Left ventricle myocardium superior (tissue), 1 donor: ENCODE results near the gene PRRT4. TPM values are rescaled to one million over a fixed set of nuclear protein-coding genes. Genes with fewer than 3 reads are reported as not detected.

Experiments
- ATAC-seq: fragments of 200-7000 bp; cut with Tn5 transposase; one replicate; pipeline ENCODE4 v1.9.1; 2020; ENCODE audit warnings: mild to moderate bottlenecking, moderate library complexity
- DNase-seq: peaks from one replicate; pipeline ENCODE4 v3.0.0-alpha.2; 2020
- intact Hi-C: fragments of 100-400 bp; cut with micrococcal nuclease; formaldehyde crosslinking; loops from one replicate; pipeline ENCODE4 v1.11.0; 2022
- total RNA-seq: library from RNA; stranded (reverse); fragmentation: NEBNext Ultra II Directional; extraction: Animal tissue kit (Norgen Biotek cat#: 25700); gene quantifications from one replicate; pipeline ENCODE4 v1.2.1, GENCODE V29; 2021
- donor health status: DM: no; HTN: yes; CAD: no; lungs with severe emphysema.

PRRT4 gene
- total RNA-seq, 1 donor from 2014 or later: 1.6 TPM

DNA sequence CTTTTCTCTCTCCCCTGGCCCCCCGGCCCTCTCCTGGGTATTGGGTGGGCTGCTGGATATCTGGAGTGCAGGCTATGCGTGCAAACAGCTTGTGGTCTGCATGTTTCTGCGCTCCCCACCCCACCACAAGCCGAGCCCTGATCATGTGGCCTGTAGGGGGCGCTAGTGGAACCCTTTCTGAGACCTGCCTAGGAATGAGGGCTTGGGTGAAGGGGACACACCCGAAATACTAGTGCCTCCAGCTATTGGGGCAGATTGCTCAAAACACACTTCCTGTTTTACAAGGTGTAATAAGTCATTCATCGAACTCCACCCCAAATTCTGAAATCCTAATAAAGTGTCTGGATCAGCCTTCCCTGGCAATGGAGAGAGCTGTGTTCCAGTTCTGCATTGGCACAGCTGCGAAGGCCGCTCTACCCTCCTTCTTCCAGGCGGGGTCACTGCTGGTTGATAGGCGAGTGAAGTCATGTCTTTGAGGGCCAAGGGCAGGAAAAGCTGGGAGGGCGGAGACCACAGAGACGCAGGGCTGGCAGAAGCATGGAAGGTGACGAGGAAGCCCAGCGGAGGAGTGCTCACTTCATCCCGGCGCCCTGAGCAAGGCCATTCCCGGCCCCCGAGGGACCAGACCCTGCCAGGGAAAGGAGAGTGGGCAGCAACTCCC lies 19.8 kb upstream of the PRRT4 start:
- DNase-seq (peak; percentile 45), ATAC-seq (peak; percentile 72)
- intact Hi-C loops: no loop called here

DNA sequence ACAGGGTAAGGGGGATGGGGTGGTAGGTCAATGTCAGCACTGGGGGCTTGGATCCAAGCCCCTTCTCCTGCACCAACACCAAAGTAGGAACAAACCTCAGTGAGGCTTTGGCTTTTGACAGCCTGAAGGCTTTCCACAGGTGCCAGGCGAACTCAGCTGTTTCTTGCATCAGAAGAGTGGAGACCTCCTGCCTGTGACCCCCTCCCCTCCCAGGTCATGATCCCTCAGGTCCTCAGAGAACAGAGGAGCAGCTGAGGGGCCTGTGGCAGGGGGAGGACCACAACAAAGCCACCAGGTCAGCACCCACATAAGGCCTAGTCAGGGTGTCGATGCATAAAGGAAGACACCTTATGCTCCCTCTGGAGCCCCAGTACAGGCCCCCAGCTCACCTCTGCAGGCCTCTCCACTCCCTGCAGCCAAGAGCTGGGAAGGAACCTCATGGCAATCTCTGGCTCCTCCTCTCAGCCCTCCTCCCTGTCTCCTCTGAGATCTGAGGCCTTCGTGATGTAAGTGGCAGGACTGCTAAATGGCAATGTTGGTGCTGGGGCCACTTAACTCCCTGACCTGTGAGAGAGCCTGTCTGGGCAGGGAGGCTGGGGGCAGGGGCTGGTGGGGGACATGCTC lies 19.1 kb upstream of the PRRT4 start:
- intact Hi-C loops: no loop called here
- DNase-seq (no peak), ATAC-seq (no peak)

DNA sequence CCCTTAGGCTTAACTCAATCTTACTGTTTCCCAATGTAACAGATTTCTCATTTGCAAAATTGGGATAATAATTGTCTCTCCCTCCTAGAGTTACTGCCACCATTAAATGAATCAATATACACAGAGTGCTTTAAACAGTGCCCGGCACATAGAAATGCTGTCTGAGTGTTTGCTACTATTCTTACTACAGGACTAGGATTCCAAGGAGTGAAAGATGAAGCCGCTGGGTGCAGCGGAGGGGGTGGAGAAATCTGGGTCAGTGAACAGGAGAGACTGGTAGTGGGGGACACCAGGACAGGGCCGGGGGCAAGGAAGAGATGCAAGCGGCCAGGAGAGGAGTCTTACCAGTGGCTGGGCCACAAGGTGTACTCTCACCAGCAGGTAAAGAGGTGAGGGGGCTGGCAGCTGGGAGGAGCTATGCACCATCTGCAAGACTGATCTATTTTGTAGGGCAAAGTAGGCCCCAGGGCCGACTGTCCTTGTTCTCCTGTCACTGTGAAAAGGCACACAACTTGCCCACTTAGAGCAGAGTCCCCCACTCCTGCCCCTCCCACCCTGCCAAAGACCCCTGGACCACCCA lies 18.5 kb upstream of the PRRT4 start:
- intact Hi-C loops: no loop called here
- DNase-seq: no peak

DNA sequence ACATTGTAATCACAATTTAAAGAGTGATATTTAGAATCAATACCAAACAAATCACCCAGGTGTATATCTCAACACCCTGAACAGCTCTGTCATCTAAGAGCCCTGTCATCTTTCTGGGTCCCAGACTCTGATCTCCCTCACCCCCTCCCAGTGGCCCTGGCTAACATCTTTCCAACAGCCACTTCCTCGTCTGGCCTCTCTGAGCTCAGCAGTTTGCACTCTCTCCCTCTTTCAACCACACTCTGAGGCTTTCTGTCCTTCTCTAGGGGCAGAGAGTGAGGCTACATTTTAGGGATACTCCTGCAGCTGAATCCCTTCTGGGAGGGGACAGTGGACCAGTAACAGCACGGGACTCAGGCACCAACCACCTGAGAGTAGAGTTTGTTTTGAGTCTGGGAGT lies 17.1 kb upstream of the PRRT4 start:
- intact Hi-C loops: no loop called here
- DNase-seq (no peak), ATAC-seq (no peak)

More for the DNA sequence above, 18.5 kb upstream of the PRRT4 start:
- no peak for ATAC-seq

DNA sequence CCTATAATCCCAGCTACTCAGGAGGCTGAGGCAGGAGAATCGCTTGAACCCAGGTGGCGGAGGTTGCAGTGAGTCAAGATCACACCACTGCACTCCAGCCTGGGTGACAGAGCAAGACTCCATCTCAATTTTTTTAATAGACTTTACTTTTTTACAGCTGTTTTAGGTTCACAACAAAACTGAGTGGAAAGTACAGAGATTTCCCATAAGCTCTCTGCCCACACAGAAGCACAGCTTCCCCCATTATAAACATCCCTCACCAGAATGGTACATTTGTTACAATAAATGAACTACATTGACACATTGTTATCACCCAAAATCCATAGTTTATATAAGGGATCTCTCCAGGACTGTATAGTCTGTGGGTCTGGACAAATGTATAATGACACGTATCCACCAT lies 14.6 kb upstream of the PRRT4 start:
- no peak for DNase-seq
- intact Hi-C loops: no loop called here
- no peak for ATAC-seq

DNA sequence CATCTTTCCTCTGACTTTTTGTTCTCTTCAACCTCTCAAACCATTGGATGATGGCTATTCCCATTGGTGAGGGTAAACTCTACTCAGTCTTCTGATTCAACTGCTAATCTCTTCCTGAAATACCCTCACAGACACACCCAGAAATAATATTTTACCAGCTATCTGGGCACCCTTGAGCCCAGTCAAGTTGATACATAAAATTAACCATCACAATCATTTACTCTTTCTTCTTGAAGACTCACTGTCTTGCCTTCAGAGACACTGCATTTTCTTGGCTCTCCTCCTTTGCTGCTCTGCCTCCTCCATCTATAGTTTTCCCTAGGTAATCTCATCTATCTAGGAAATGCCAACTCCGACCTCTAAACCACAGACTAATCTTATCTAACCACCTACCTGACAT lies 12.6 kb upstream of the PRRT4 start:
- no peak for DNase-seq
- ATAC-seq: no peak
- intact Hi-C loops: no loop called here

DNA sequence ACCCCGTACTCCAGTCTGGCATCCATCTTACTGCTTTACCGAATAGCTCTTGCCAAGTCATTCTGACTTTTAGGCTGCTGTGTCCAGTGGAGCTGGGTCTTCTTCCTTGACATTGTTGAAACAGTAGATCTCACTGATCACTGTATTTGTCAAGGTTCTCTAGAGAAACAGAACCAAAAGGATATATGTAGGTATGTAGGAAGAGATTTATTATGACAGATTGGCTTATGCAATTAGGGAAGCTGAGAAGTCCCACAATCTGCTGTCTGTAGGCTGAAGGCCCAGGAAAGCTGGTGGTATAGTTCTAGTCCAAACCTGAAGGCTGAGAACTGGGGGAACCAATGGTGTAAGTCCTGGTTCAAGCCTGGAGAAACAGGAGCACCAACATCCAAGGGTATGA lies 12.1 kb upstream of the PRRT4 start:
- intact Hi-C loops: no loop called here
- no peak for ATAC-seq
- no peak for DNase-seq

DNA sequence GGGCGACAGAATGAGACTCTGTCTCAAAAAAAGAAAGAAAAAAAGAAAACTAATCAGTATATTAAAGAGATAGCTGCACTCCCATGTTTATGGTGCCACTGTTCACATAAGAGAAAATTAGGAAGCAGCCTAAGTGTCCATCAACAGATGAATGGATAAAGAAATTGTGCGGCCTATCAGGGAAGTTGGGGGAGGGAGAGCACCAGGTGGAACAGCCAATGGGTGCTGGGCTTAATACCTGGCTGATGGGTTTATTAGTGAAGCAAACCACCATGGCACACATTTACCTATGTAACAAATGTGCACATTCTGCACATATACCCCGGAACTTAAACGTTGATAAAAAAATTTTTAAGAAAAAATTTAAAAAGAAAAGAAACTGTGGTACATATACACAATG lies 9.0 kb upstream of the PRRT4 start:
- no peak for DNase-seq
- ATAC-seq: no peak
- intact Hi-C loops: no loop called here

DNA sequence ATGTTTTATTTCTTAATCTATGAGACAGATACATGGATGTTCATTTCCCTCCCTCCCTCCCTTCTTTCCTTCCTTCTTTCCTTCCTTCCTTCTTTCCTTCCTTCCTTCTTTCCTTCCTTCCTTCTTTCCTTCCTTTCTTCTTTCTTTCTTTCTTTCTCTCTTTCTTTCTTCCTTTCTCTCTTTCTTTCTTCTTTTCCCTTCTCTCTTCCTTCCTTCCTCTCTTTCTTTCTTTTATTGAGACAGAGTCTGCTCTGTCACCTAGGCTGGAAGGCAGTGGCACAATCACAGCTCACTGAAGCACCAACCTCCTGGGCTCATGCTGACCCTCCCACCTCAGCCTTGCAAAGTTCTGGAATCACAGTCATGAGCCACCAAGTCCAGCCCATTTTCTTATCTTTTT lies 5.5 kb upstream of the PRRT4 start:
- intact Hi-C loops: no loop called here
- DNase-seq (no peak), ATAC-seq (no peak)

DNA sequence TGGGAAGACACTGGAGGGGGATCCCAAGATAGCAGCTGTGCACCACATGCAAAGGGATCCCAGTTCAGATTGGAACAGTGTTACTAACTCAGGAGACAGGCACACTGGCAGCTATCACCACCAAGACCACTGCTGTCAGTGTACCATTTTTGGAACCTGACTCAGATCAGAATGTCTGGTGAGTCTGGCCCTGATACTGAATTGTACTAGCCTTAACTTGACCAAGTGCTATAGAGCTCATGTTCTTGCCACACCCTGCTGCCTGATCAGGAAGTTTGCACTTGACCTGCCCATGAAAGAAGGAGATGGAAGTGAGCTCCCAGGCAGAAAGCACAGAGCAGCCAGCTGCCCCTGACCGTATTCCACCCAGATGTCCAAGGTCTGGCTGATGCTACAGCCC lies 4.8 kb upstream of the PRRT4 start:
- intact Hi-C loops: no loop called here
- DNase-seq (no peak), ATAC-seq (peak; percentile 66)

DNA sequence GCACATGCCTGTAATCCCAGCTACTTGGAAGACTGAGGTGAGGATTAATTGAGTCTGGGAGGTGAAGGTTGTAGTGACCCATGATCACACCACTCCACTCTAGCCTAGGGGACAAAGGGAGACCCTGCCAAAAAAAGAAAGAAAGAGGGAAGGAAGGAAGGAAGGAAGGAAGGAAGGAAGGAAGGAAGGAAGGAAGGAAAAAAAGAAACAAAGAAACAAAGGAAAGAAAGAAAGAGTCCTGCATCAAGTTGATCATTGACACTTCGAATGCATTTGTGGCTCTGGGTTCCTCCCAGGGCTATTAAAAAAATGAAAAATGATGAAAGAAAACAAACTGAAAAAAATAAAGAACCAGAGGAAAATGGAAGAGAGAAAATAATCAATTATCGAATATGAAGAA lies 3.9 kb upstream of the PRRT4 start:
- no peak for ATAC-seq
- intact Hi-C loops: no loop called here
- no peak for DNase-seq

DNA sequence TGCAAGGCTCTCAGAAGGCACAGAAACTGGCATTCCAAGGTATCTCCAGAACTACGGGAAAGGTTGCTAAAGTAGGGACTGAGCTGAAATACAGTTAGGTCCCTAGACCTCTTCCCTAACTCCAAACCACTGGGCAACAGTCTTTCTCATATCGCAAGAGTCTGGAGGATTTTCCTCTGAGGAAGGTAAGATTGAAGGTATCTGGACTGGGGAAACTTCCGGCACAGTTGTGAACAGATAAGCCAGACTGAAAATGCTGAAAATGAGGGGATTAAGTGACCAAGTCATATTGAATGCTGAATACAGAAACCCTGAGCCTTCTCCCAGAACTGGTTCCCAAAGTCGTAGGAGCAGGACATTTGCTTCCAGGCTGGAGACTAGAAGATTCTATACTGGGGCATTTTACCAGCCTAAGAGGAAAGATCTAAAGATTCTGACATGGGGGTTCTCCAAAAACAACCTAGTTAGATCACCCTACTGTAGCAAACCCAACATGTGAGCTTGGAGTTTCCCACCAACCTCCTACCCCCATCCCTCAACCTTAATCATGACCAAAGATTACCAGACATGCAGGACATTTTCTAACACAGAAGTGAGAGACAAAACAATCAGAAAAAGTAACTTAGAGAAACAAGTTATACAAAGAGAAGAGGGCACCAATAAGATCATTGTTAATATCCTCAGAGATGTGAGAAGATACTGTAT lies 2.8 kb upstream of the PRRT4 start:
- DNase-seq (no peak), ATAC-seq (no peak)
- intact Hi-C loops: no loop called here

DNA sequence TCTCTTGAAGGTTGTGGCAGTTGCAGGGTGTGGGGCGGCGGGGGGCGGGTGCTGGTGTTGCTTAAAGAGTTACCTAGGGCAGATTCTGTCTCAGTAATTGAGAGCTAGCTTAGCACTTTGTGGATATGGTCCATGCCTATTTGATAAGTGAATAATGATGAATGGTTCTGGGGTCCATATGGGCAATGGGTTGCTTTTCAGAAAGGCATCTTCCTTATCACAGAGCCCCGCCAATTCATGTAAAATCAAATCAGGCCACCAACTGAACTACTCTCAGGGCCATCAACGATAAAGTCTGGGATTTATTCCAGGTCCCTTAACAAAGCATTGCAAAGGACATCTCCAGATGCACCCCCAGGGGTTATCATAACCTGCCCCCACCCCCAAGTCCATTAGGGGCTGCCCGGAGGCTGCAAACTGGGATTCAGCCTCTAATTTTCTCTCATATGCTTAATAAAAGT lies 1.8 kb upstream of the PRRT4 start:
- ATAC-seq (no peak), DNase-seq (no peak)
- intact Hi-C loops: no loop called here

DNA sequence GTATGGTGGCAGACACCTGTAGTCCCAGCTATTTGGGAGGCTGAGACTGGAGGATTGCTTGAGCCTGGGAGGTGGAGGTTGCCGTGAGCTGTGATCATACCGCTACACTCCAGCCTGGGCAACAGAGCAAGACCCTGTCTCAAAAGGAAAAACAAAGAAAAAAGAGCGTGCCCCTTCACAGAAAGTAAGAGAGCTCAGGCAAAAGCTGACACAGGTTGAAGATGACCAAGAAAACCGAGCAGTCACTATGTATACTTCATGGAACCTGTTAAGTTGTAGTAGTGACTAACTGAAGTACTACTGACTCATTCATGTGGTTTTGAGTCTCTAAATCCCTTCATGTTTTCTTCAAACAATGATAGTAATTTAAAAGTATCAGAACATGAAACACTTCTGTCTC lies 1.2 kb upstream of the PRRT4 start:
- no peak for DNase-seq
- no peak for ATAC-seq
- intact Hi-C loops: no loop called here

DNA sequence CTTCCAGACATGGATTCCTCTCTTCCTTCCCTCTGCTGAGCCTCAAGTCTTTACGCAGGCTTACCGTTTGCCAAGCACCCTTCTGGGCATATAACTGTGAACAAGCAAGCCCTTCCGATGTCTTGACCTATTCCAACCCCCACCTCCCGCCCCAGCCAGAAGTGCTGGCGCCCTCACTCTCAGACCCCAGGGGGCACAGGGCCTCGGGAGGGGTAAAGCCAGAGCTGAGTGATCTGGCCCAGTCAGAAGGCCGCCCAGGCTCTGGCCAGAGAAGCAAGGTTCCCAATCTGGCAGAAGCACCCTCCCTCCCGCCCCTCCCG lies 1.2 kb downstream of the PRRT4 start:
- DNase-seq: peak; percentile 39
- ATAC-seq: peak; percentile 7
- intact Hi-C loops: no loop called here

DNA sequence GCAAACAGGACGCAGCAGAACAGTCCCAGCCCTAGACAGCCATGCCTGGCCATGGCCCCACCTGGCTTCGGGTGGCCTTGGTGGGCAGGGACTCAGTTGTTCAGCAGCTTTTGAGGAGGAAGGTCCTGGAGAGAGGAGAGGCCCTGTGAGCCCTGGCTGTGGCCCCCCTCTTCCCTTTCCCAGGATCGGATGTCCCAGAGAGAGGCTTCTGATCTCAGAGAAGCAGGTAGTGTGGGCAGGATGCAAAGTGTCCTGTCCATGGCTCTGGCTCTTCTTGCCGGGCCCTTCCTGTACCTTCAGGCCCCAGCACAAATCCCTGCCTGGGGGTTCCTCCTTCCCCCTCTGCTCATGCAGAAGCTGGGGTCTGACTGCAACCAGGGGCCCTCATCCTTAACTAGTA lies 1.6 kb downstream of the PRRT4 start:
- no peak for ATAC-seq
- DNase-seq: no peak
- intact Hi-C loops: no loop called here

DNA sequence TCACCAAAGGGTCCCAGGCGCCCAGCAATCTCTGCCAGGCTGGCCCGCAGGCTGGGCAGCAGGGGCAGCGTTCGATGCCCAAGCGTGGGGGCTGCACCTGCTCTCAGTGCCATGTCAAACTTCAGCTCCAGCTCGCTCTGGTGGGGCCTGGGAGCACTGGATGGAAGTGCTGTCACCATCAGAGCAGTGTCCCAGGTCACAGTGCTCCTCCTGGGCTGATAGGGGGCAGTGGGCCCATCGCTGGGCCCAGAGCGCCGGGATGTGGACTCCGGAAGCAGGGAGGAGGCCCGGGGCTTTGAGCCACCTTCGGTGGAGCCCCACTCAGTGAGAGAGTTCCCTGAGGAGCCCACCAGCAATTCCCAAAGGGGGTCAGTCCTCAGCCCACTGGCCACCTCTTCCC lies 2.2 kb downstream of the PRRT4 start:
- DNase-seq: no peak
- no peak for ATAC-seq
- intact Hi-C loops: no loop called here

DNA sequence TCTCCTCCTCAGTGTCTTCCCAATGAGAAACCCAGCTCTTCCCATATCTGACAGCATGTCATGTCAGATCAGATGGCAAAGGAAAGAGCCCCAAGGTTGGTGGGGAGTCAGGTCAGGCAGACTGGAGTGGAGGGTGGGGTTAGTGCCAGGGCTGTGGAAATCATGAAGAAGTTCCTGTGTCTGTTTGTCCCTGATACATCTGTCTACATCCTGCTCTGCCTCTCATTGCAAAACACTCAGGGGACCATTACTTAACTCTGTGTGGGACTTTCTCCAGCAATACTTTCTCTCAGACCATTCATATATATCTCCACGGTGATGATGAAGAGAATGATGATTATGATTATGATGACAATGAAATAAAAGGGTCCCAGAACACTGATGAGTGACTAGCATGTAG lies 3.3 kb downstream of the PRRT4 start:
- intact Hi-C loops: no loop called here
- ATAC-seq (no peak), DNase-seq (no peak)

DNA sequence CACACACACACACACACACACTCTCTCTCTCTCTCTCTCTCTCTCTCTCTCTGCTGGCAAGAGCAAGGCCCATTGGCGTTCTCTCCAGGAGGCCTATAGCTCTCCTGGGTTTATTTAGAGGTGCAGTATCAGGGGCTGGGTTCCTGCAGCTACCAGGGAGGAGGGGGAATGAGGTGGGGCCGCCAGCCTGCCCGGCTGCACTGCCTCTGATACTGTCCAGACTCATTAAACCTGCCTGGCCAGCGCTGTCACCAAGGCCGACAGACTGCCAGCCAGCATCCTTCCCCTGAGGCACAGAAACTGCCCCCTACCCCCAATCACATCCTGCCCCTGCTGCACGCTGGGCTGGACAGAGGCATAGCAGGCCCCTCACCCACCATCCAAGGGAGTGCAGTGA lies 4.3 kb downstream of the PRRT4 start:
- DNase-seq (peak; percentile 67), ATAC-seq (peak; percentile 82)
- intact Hi-C loops: no loop called here

DNA sequence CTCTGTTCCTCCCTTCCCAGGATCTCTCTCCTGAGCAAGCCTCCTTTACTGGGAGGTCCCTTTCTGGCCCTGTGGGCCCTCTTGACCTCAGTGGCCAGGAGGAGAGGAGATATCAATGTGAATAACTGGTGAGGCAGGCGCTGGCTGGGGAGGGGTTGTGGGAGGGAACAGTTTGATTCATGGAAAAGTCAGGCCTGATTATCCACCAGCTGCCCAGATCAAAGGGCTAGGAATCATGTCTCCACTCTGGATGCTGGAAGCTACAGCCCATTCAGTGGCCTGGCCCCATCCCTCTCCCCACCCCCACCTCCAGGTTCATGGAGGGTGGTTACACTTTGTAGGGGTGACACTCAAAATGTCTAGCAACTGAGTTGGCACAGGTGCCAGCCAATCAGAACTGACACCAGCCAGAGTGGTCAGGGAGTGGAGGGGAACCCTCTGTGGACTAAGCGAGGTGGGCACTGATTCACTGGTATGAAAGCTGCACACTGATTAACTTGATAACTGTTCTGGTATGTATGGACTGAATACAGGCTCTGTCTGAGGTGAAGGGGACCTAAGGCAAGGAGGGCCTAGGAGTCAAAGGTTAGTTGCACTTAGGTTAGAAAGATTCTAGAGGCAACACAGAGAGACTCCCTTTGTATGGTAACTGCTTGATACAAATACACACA lies 4.8 kb downstream of the PRRT4 start:
- intact Hi-C loops: no loop called here
- DNase-seq (no peak), ATAC-seq (no peak)
